ENCODE measurements around the gene HSDL1. TPM values are rescaled to one million over a fixed set of nuclear protein-coding genes. Genes with fewer than 3 reads are reported as not detected.

HSDL1 gene
- total RNA-seq, 1 donor from 2014 or later, result 15.3 TPM

DNA sequence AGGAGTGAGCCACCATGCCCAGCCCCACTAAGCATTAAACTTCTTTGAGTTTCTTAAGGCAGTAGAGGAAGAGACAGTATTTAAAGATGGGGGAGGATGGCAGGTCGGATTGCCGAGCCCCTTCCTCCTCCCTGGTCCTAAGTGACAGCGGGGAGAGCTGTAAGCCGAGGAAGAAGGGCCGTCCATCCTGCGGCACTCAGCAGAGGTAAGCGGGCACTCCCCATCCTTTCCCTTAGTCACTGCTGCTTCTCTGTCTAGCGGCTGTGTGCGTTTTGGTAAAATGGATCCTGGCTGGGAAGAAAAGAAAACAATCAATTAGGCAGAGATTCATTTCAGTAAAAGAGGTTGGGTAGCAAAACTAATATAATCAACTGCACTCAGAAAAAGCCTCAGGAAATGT, 14.0 kb upstream of the HSDL1 start:
- ATAC-seq (ENCODE audit: low read depth), result no peak
- H3K27ac Mint-ChIP-seq, result no peak overlapping the region
- no peaks in the 10 kb centered on the region for H3K9me3 Mint-ChIP-seq
- H3K27me3 Mint-ChIP-seq, result peaks cover 16% of the 10 kb centered on the region
- CTCF ChIA-PET, result no interaction called here
- H3K4me3 Mint-ChIP-seq, result no peak overlapping the region
- POLR2A ChIA-PET, result no interaction called here
- no peak for DNase-seq
- H3K4me1 Mint-ChIP-seq, result no peaks in the 10 kb centered on the region
- no peaks in the 10 kb centered on the region for H3K36me3 Mint-ChIP-seq (ENCODE audit: low read depth)
- no peak for TF ChIP-seq CTCF (IDR thresholded peaks at IDR 0.05)
- intact Hi-C loops (cut with micrococcal nuclease), result no loop called here

- ChIA-PET POLR2A (interaction anchor here (0.6 kb wide), 1 partner anchor 31 kb away, joined by 3 read pairs; no protein-coding TSS in a partner anchor), CTCF (no interaction called here)
- TF ChIP-seq CTCF (IDR thresholded peaks at IDR 0.05), result no peak
- peaks cover 16% of the 10 kb centered on the region for H3K27me3 Mint-ChIP-seq
- intact Hi-C loops (cut with micrococcal nuclease), result no loop called here
- H3K36me3 Mint-ChIP-seq (ENCODE audit: low read depth), result no peaks in the 10 kb centered on the region
- no peaks in the 10 kb centered on the region for H3K9me3 Mint-ChIP-seq
- H3K4me3 Mint-ChIP-seq, result no peak overlapping the region
- no peaks in the 10 kb centered on the region for H3K4me1 Mint-ChIP-seq
- no peak for ATAC-seq (ENCODE audit: low read depth)
- H3K27ac Mint-ChIP-seq, result no peak overlapping the region
- DNase-seq, result no peak
Observed at GRCh38 chr16:84156342-84156784, 11.4 kb upstream of the HSDL1 start.

DNA sequence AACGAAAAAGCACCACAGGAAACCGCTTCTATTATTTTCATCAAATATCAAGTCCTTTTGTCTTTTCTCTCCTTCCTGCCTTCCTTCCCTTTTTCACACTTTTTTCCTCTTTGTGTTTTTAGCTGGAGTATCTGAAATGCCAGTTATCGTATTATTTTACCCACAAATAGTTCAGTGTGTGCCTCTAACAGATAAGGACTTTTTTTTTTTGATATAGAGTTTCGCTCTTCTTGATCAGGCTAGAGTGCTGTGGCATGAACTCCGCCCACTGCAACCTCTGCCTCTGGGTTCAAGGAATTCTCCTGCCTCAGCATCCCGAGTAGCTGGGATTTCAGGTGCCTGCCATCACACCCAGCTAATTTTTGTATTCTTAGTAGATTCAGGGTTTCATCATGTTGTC, 10.8 kb upstream of the HSDL1 start:
- H3K27me3 Mint-ChIP-seq, result peaks cover 18% of the 10 kb centered on the region
- H3K36me3 Mint-ChIP-seq (ENCODE audit: low read depth), result no peaks in the 10 kb centered on the region
- intact Hi-C loops (cut with micrococcal nuclease), result no loop called here
- TF ChIP-seq CTCF (IDR thresholded peaks at IDR 0.05), result no peak
- CTCF ChIA-PET, result no interaction called here
- no peaks in the 10 kb centered on the region for H3K9me3 Mint-ChIP-seq
- DNase-seq, result no peak
- no peak overlapping the region for H3K27ac Mint-ChIP-seq
- no peak for ATAC-seq (ENCODE audit: low read depth)
- POLR2A ChIA-PET, result no interaction called here
- H3K4me1 Mint-ChIP-seq, result no peaks in the 10 kb centered on the region
- H3K4me3 Mint-ChIP-seq, result no peak overlapping the region

GRCh38 chr16:84155226-84155625, 10.2 kb upstream of the HSDL1 start:
- ATAC-seq (ENCODE audit: low read depth) (no peak), DNase-seq (no peak)
- TF ChIP-seq CTCF (IDR thresholded peaks at IDR 0.05), result no peak
- intact Hi-C loops (cut with micrococcal nuclease), result no loop called here
- H3K27me3 Mint-ChIP-seq, result peaks cover 19% of the 10 kb centered on the region
- H3K4me1 Mint-ChIP-seq, result no peaks in the 10 kb centered on the region
- ChIA-PET POLR2A (interaction anchor here (0.7 kb wide), 1 partner anchor 312 kb away, joined by 4 read pairs; no protein-coding TSS in a partner anchor), CTCF (no interaction called here)
- no peak overlapping the region for H3K27ac Mint-ChIP-seq
- no peaks in the 10 kb centered on the region for H3K9me3 Mint-ChIP-seq
- H3K4me3 Mint-ChIP-seq, result no peak overlapping the region
- no peaks in the 10 kb centered on the region for H3K36me3 Mint-ChIP-seq (ENCODE audit: low read depth)

- no peak for DNase-seq
- Mint-ChIP-seq H3K9me3 (no peaks in the 10 kb centered on the region), H3K27ac (no peak overlapping the region), H3K27me3 (peaks cover 23% of the 10 kb centered on the region), H3K4me3 (no peak overlapping the region), H3K4me1 (no peaks in the 10 kb centered on the region), H3K36me3 (ENCODE audit: low read depth) (no peaks in the 10 kb centered on the region)
- POLR2A ChIA-PET, result no interaction called here
- intact Hi-C loops (cut with micrococcal nuclease), result no loop called here
- ATAC-seq (ENCODE audit: low read depth), result no peak
- no peak for TF ChIP-seq CTCF (IDR thresholded peaks at IDR 0.05)
- CTCF ChIA-PET, result no interaction called here
Observed at GRCh38 chr16:84153660-84154214, 8.8 kb upstream of the HSDL1 start.

Data from activated B cell treated with CpG ODN at 0.5 μM for 24 hours (primary cell).